ENCODE measurements around the gene FAM210A. TPM values are rescaled to one million over a fixed set of nuclear protein-coding genes. Genes with fewer than 3 reads are reported as not detected.

The FAM210A gene
- total and polyA plus RNA-seq, 2 of the 4 experiments (the other 2 are of a cell fraction): 9.8 to 25.3 TPM

DNA sequence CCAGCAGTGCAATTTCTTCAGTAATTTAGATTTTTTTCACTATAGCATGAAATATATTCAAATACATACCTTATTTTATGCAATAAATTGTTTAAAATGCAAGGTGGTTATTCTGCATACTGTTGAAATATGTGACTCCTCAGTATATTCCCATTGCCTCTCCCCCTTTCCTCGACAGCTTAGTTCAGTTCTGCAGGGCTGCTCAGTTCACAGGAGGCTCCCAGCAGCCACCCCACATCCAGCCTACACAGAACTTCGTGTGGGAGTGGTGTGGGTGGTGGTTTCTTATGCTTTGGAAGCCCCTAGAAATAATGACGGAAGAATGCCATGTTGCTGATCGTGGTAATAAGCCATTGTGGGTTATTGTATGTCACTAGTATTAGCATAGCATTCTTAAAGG, 79.7 kb downstream of the FAM210A start:
- Histone ChIP-seq H3K27me3 (ENCODE audit: control insufficient read depth, insufficient read depth, low read length) (peaks cover 22% of the 10 kb centered on the region), H3K4ac (ENCODE audit: low read depth, low read length) (no peak overlapping the region), H3K27ac (ENCODE audit: insufficient read depth, low read length) (no peak overlapping the region), H4K20me1 (ENCODE audit: insufficient read depth, low read length) (no peaks in the 10 kb centered on the region), H3K4me2 (ENCODE audit: low read depth, low read length) (no peak overlapping the region), H2BK120ac (ENCODE audit: low read depth, low read length) (no peak overlapping the region), H3K9ac (ENCODE audit: low read depth, low read length) (no peak overlapping the region), H3K23ac (ENCODE audit: low read depth, low read length) (no peak overlapping the region), H3K56ac (ENCODE audit: extremely low read depth, insufficient read depth, low read length) (no peak overlapping the region), H3K14ac (replicated peaks; ENCODE audit: low read depth, low read length) (no peak overlapping the region), H3K36me3 (ENCODE audit: control insufficient read depth, insufficient read depth, low read length) (no peaks in the 10 kb centered on the region), H3K9me1 (ENCODE audit: insufficient read depth, low read length) (no peaks in the 10 kb centered on the region), H3K4me1 (ENCODE audit: control insufficient read depth, insufficient read depth, low read length) (no peaks in the 10 kb centered on the region), H4K5ac (ENCODE audit: low read depth, low read length) (no peak overlapping the region), H3K4me3 (ENCODE audit: insufficient read depth, low read depth, low read length) (no peak overlapping the region), H2AFZ (replicated peaks; ENCODE audit: low read length, poor library complexity) (no peak overlapping the region), H4K8ac (ENCODE audit: low read depth in 2 of 2, low read length in 2 of 2) (no peak overlapping the region), H4K91ac (ENCODE audit: insufficient read depth, low read depth, low read length) (no peak overlapping the region), H2BK5ac (ENCODE audit: low read depth, low read length, poor library complexity, severe bottlenecking) (no peak overlapping the region), H3K18ac (ENCODE audit: low read depth, low read length) (no peak overlapping the region), H2AK5ac (ENCODE audit: low read depth, low read length) (no peak overlapping the region), H2AK9ac (replicated peaks; ENCODE audit: low read depth, low read length, poor library complexity) (no peak overlapping the region), H2BK15ac (ENCODE audit: low read depth, low read length) (no peak overlapping the region), H3K79me1 (ENCODE audit: low read depth in 1 of 2, low read length in 2 of 2) (no peaks in the 10 kb centered on the region), H3K9me3 (ENCODE audit: control insufficient read depth, insufficient read depth, low read length) (0 out of 2 replicates have a peak, but pooled peaks cover 2% of the 10 kb centered on the region), H2BK20ac (ENCODE audit: low read depth, low read length) (no peak overlapping the region)
- ChIA-PET CTCF (no interaction called here), POLR2A (ENCODE audit: unreplicated experiment) (no interaction called here)
- ATAC-seq (ENCODE audit: low read depth) (no peak), DNase-seq (no peak)
- dilution Hi-C loops (cut with HindIII; ENCODE audit: low sequenced_read_pairs, unreplicated experiment) (no loop called here), intact Hi-C loops (cut with micrococcal nuclease) (no loop called here), in situ Hi-C loops (cut with MboI; ENCODE audit: low sequenced_read_pairs) (loop anchor here (25.0 kb wide), 2 partner anchors 634 to 884 kb away; no protein-coding TSS in a partner anchor)
- no CpG with 5 or more reads among the region's 4 CpGs for WGBS, 2 experiments (ENCODE audit: extremely low coverage in 2 of 2, insufficient read length in 1 of 2)
- no TSS peak for BruUV-seq (replicated peaks)
- TF ChIP-seq MAFK (IDR thresholded peaks at IDR 0.05; ENCODE audit: low read depth, low read length): no peak
- TF ChIP-seq FOS (IDR thresholded peaks at IDR 0.05; ENCODE audit: low read depth, low read length): no peak
- TF ChIP-seq BHLHE40 (IDR thresholded peaks at IDR 0.05; ENCODE audit: low read depth, low read length): no peak
- no peak for TF ChIP-seq SMC3 (IDR thresholded peaks at IDR 0.05; ENCODE audit: low read depth, low read length)
- no peak for TF ChIP-seq CHD1 (IDR thresholded peaks at IDR 0.05; ENCODE audit: low read depth, low read length)
- TF ChIP-seq RAD21 (IDR thresholded peaks at IDR 0.05; ENCODE audit: low read length): no peak
- no peak for TF ChIP-seq RFX5 (IDR thresholded peaks at IDR 0.05; ENCODE audit: low read depth, low read length)
- no peak for TF ChIP-seq NFE2L2 (IDR thresholded peaks at IDR 0.05; ENCODE audit: low read depth, low read length)
- TF ChIP-seq RCOR1 (IDR thresholded peaks at IDR 0.05; ENCODE audit: insufficient replicate concordance, low read length): no peak
- no peak for TF ChIP-seq MXI1 (IDR thresholded peaks at IDR 0.05; ENCODE audit: borderline replicate concordance, low read depth, low read length)
- TF ChIP-seq, protein P1, sequence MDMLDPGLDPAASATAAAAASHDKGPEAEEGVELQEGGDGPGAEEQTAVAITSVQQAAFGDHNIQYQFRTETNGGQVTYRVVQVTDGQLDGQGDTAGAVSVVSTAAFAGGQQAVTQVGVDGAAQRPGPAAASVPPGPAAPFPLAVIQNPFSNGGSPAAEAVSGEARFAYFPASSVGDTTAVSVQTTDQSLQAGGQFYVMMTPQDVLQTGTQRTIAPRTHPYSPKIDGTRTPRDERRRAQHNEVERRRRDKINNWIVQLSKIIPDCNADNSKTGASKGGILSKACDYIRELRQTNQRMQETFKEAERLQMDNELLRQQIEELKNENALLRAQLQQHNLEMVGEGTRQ (IDR thresholded peaks at IDR 0.05; ENCODE audit: low read depth, low read length): no peak
- TF ChIP-seq, protein P2, sequence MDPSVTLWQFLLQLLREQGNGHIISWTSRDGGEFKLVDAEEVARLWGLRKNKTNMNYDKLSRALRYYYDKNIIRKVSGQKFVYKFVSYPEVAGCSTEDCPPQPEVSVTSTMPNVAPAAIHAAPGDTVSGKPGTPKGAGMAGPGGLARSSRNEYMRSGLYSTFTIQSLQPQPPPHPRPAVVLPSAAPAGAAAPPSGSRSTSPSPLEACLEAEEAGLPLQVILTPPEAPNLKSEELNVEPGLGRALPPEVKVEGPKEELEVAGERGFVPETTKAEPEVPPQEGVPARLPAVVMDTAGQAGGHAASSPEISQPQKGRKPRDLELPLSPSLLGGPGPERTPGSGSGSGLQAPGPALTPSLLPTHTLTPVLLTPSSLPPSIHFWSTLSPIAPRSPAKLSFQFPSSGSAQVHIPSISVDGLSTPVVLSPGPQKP (IDR thresholded peaks at IDR 0.05; ENCODE audit: borderline replicate concordance, low read depth, low read length): no peak
- no peak for TF ChIP-seq MAZ (IDR thresholded peaks at IDR 0.05; ENCODE audit: borderline replicate concordance, low read depth, low read length)
- TF ChIP-seq, protein P3, sequence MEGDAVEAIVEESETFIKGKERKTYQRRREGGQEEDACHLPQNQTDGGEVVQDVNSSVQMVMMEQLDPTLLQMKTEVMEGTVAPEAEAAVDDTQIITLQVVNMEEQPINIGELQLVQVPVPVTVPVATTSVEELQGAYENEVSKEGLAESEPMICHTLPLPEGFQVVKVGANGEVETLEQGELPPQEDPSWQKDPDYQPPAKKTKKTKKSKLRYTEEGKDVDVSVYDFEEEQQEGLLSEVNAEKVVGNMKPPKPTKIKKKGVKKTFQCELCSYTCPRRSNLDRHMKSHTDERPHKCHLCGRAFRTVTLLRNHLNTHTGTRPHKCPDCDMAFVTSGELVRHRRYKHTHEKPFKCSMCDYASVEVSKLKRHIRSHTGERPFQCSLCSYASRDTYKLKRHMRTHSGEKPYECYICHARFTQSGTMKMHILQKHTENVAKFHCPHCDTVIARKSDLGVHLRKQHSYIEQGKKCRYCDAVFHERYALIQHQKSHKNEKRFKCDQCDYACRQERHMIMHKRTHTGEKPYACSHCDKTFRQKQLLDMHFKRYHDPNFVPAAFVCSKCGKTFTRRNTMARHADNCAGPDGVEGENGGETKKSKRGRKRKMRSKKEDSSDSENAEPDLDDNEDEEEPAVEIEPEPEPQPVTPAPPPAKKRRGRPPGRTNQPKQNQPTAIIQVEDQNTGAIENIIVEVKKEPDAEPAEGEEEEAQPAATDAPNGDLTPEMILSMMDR (conservative IDR thresholded peaks at IDR 0.05; ENCODE audit: low read depth, low read length): no peak
- no peak for TF ChIP-seq CEBPB (IDR thresholded peaks at IDR 0.05; ENCODE audit: low read depth, low read length)

Measured in IMR-90 (cell line).